HepG2 (cell line): ENCODE data around the gene PGC. TPM values are rescaled to one million over a fixed set of nuclear protein-coding genes. Genes with fewer than 3 reads are reported as not detected.
A peak's percentile ranks its signal among the peaks of the same experiment; 100 is the strongest.

Source experiments
- ATAC-seq: fragments of 200-7000 bp; cut with Tn5 transposase; 3 replicates; pipeline ENCODE4 v1.9.1; 2020; ENCODE audit warnings: mild to moderate bottlenecking, moderate library complexity
- BruUV-seq: library from RNA; stranded (reverse); fragments of 400-500 nt; replicated peaks from 2 replicates; lab custom pipeline; 2021; lab: Mats Ljungman, UMichigan
- CTCF ChIA-PET: fragments of 300-600 bp; formaldehyde crosslinking; extraction: SDS; loops from one replicate; lab custom pipeline; 2021; ENCODE audit warnings: low total read pairs, inconsistent platforms, low intra/inter-chr PET ratio; lab: Yijun Ruan, JAX
- POLR2A ChIA-PET: fragments of 350-600 bp; sonication (Branson Sonifier 250); formaldehyde crosslinking; loops from one replicate; lab custom pipeline; 2020; ENCODE audit warnings: antibody characterized with exemption, inconsistent platforms; lab: Yijun Ruan, JAX
- DNase-seq: peaks from one replicate; pipeline ENCODE4 v3.0.0-alpha.2; 2015; ENCODE audit warnings: low spot score
- FAIRE-seq: peaks from 3 replicates; lab custom pipeline; 2011; peaks lifted over from hg19 to GRCh38; lab: Jason Lieb, UNC
- H2AFZ ChIP-seq: one replicate; pipeline ENCODE4 v1.6.1; 2011; ENCODE audit warnings: low read length, inconsistent platforms
- H3K27ac ChIP-seq: fragments of 300-600 bp; 3 replicates; pipeline ENCODE4 v1.8.0; 2011; ENCODE audit warnings: mixed run types, mild to moderate bottlenecking, mixed read lengths, low read length, inconsistent platforms; ENCODE audit not compliant: insufficient read depth; ENCODE audit errors: extremely low read length
- H3K27me3 ChIP-seq, 2 experiments: fragments of 200-600 bp in 1 of 2; 2 replicates in 1 of 2; 3 replicates in 1 of 2; pipeline versions ENCODE4 v1.6.0 to v1.8.0; 2011; ENCODE audit warnings: low read length in 2 of 2, mild to moderate bottlenecking in 2 of 2, moderate library complexity in 2 of 2, inconsistent platforms in 1 of 2; ENCODE audit not compliant: insufficient read depth in 2 of 2, control insufficient read depth in 1 of 2
- H3K36me3 ChIP-seq, 2 experiments: fragments of 200-600 bp in 1 of 2; replicated peaks in 1 of 2; 2 replicates in 1 of 2; 3 replicates in 1 of 2; pipeline versions ENCODE4 v1.5.1 to v1.8.0; 2011; ENCODE audit warnings: low read length in 2 of 2, inconsistent platforms in 1 of 2; ENCODE audit not compliant: insufficient read depth in 2 of 2, control insufficient read depth in 1 of 2
- H3K4me1 ChIP-seq: 2 replicates; pipeline ENCODE4 v1.5.1; 2012; ENCODE audit warnings: low read length, inconsistent platforms; ENCODE audit not compliant: insufficient read depth
- H3K4me2 ChIP-seq: 2 replicates; pipeline ENCODE4 v1.6.0; 2011; ENCODE audit warnings: low read depth, low read length, inconsistent platforms
- H3K4me3 ChIP-seq, 3 experiments: fragments of 200-600 bp in 1 of 3; sonication (generic), shearing (Covaris generic) in 1 of 3; replicated peaks in 1 of 3; 2 replicates each; pipeline ENCODE4 v1.5.1; 2011 to 2016; ENCODE audit warnings: low read length in 3 of 3, inconsistent platforms in 2 of 3, low read depth in 2 of 3, mild to moderate bottlenecking in 2 of 3, control low read depth in 1 of 3, mixed read lengths in 1 of 3; ENCODE audit not compliant: insufficient read depth in 1 of 3
- H3K79me2 ChIP-seq: one replicate; pipeline ENCODE4 v1.6.1; 2011; ENCODE audit warnings: low read length, inconsistent platforms; ENCODE audit not compliant: insufficient read depth
- H3K9ac ChIP-seq: 2 replicates; pipeline ENCODE4 v1.6.0; 2011; ENCODE audit warnings: mild to moderate bottlenecking, low read depth, low read length, inconsistent platforms; ENCODE audit not compliant: insufficient read depth
- H3K9me3 ChIP-seq: 2 replicates; pipeline ENCODE4 v1.5.1; 2012; ENCODE audit warnings: mild to moderate bottlenecking, low read length
- H4K20me1 ChIP-seq: 2 replicates; pipeline ENCODE4 v1.6.0; 2011; ENCODE audit warnings: inconsistent platforms, mild to moderate bottlenecking, low read length, moderate library complexity; ENCODE audit not compliant: insufficient read depth
- BORCS8-MEF2B ChIP-seq: sonication (generic); formaldehyde crosslinking; IDR thresholded peaks from 2 replicates; pipeline ENCODE4 v1.8.0; 2022; ENCODE audit warnings: mild to moderate bottlenecking, missing genetic modification reagents
- FOSL1 ChIP-seq: sonication (generic); formaldehyde crosslinking; IDR thresholded peaks from 2 replicates; pipeline ENCODE4 v1.9.0; 2021; ENCODE audit warnings: missing genetic modification reagents, borderline replicate concordance
- PHF5A ChIP-seq: IDR thresholded peaks from one replicate; pipeline ENCODE4 v1.6.1; 2018; ENCODE audit warnings: low read depth, missing genetic modification reagents; ENCODE audit not compliant: unreplicated experiment
- STAT5B ChIP-seq: sonication (generic); formaldehyde crosslinking; IDR thresholded peaks from 2 replicates; pipeline ENCODE4 v1.4.0; 2020; ENCODE audit warnings: missing genetic modification reagents
- TEAD3 ChIP-seq: optimal IDR thresholded peaks from 2 replicates; pipeline ENCODE3; 2016; ENCODE audit warnings: borderline replicate concordance
- ZBTB4 ChIP-seq: sonication (generic); formaldehyde crosslinking; IDR thresholded peaks from 2 replicates; pipeline ENCODE4 v1.4.0; 2020; ENCODE audit warnings: missing genetic modification reagents, mild to moderate bottlenecking, borderline replicate concordance
- ZNF205 ChIP-seq: IDR thresholded peaks from 2 replicates; pipeline ENCODE4 v1.6.1; 2018; ENCODE audit warnings: missing biosample characterization, missing genetic modification reagents
- ZNF274 ChIP-seq: sonication (generic); formaldehyde crosslinking; IDR thresholded peaks from 2 replicates; pipeline ENCODE4 v1.5.1; 2020; ENCODE audit warnings: mild to moderate bottlenecking, missing genetic modification reagents
- ZNF281 ChIP-seq: sonication (generic); formaldehyde crosslinking; IDR thresholded peaks from 2 replicates; pipeline ENCODE4 v1.4.0; 2020; ENCODE audit warnings: missing genetic modification reagents, borderline replicate concordance
- ZNF350 ChIP-seq: sonication (generic); formaldehyde crosslinking; IDR thresholded peaks from 2 replicates; pipeline ENCODE4 v1.4.0; 2020; ENCODE audit warnings: mild to moderate bottlenecking, low read depth, missing genetic modification reagents, borderline replicate concordance
- ZNF513 ChIP-seq: sonication (generic); formaldehyde crosslinking; conservative IDR thresholded peaks from 2 replicates; pipeline ENCODE4 v1.5.0; 2020; ENCODE audit warnings: missing genetic modification reagents
- ZNF543 ChIP-seq: sonication (generic); formaldehyde crosslinking; IDR thresholded peaks from 2 replicates; pipeline ENCODE4 v1.4.0; 2020; ENCODE audit warnings: mild to moderate bottlenecking, missing genetic modification reagents
- ZNF558 ChIP-seq: sonication (generic); formaldehyde crosslinking; IDR thresholded peaks from 2 replicates; pipeline ENCODE4 v1.9.0; 2022; ENCODE audit warnings: mild to moderate bottlenecking, missing genetic modification reagents, borderline replicate concordance
- ZNF878 ChIP-seq: sonication (generic); formaldehyde crosslinking; IDR thresholded peaks from 2 replicates; pipeline ENCODE4 v1.8.1; 2023; ENCODE audit warnings: mild to moderate bottlenecking, missing genetic modification reagents, moderate library complexity
- ZSCAN5A ChIP-seq: sonication (generic); formaldehyde crosslinking; IDR thresholded peaks from 2 replicates; pipeline ENCODE4 v1.8.0; 2022; ENCODE audit warnings: mild to moderate bottlenecking, missing genetic modification reagents, borderline replicate concordance
- WGBS: methylation state at CpG from one replicate; pipeline ENCODE4 v1.1.6; 2017; ENCODE audit warnings: low lambda C conversion rate; 5-methylcytosine and 5-hydroxymethylcytosine counted together
- in situ Hi-C: cut with HindIII; loops from 2 replicates; pipeline ENCODE4 v1.10.0; 2017; ENCODE audit warnings: low pct_unique_long_range_greater_than_20kb; ENCODE audit not compliant: extremely low pct_ligation_motif_present
- intact Hi-C: fragments of 100-400 bp; cut with micrococcal nuclease; formaldehyde crosslinking; loops from one replicate; pipeline ENCODE4 v1.10.0; 2022; ENCODE audit not compliant: unreplicated experiment
- polyA plus RNA-seq, 8 experiments: library from polyadenylated mRNA; depleted of rRNA in 3 of 8; stranded (reverse) in 7 of 8; unstranded in 1 of 8; fragments of >200 nt; fragmentation: Illumina TruSeq in 4 of 8; extraction: Trizol in 4 of 8; gene quantifications; 2 replicates each; pipeline versions ENCODE4 v1.2.1 to v1.2.3, GENCODE V29; 2011 to 2016; ENCODE audit warnings: low read depth in 4 of 8, missing spikeins in 1 of 8, mixed read lengths in 1 of 8; ENCODE audit not compliant: insufficient read depth in 1 of 8
- total RNA-seq, 5 experiments: library from RNA; depleted of rRNA; stranded (reverse); fragments of >200 nt; fragmentation: Illumina TruSeq; extraction: Trizol; gene quantifications; 2 replicates each; pipeline ENCODE4 v1.2.3, GENCODE V29; 2016; ENCODE audit warnings: low read depth in 1 of 5

PGC gene
- total and polyA plus RNA-seq, 2 of the 13 experiments (the other 11 are each of a cell fraction or from before 2014, with no cell fraction given) = 426 to 502 TPM

- CTCF ChIA-PET = no interaction called here
- Histone ChIP-seq H3K9me3 (no peaks in the 10 kb centered on the region), H3K36me3 (peaks cover 9 to 23% of the 10 kb centered on the region in 2 experiments), H2AFZ (no peak overlapping the region), H3K79me2 (peaks cover 4% of the 10 kb centered on the region), H4K20me1 (no peaks in the 10 kb centered on the region), H3K4me1 (peaks cover 34% of the 10 kb centered on the region), H3K4me2 (peak overlapping the region; percentile 96), H3K4me3 (peak overlapping the region; percentile 82 to 93 (median 92)), H3K9ac (peak overlapping the region; percentile 73), H3K27me3 (no peaks in the 10 kb centered on the region; a peak in 2 of 5 replicates), H3K27ac (no peak overlapping the region)
- WGBS = 64% methylated on average over 6 of the region's 6 CpGs
- POLR2A ChIA-PET = interaction anchor here (1.7 to 1.8 kb wide), 2 partner anchors 11 to 45 kb away, joined by 6 to 8 read pairs; no protein-coding TSS in a partner anchor
- no peak for FAIRE-seq
- TSS peak; percentile 52 for BruUV-seq
- in situ Hi-C loops (loop anchor here (5.0 to 25.0 kb wide), 2 partner anchors 42 to 433 kb away; partner anchors contain the start of genes MRPS10 and TFEB), intact Hi-C loops (loop anchor here (5.0 kb wide), 1 partner anchor 177 kb away; no protein-coding TSS in a partner anchor)
- no peak for ATAC-seq
- no peak for DNase-seq
- TF ChIP-seq ZBTB4 (CRISPR knock-in tag) (0 out of 2 replicates have a peak, but pooled peaks have one; percentile 42), FOSL1 (CRISPR knock-in tag) (no peak), PHF5A (CRISPR knock-in tag) (no peak), ZNF878 (CRISPR knock-in tag) (no peak), ZSCAN5A (CRISPR knock-in tag) (0 out of 2 replicates have a peak, but pooled peaks have one; percentile 23), ZNF205 (CRISPR knock-in tag) (no peak), STAT5B (CRISPR knock-in tag) (no peak), ZNF274 (no peak), ZNF281 (CRISPR knock-in tag) (0 out of 2 replicates have a peak, but pooled peaks have one; percentile 21), ZNF350 (CRISPR knock-in tag) (peak; percentile 10; the same call in 1 of the 2 replicates), TEAD3 (CRISPR knock-in tag) (peak; percentile 4), BORCS8-MEF2B (CRISPR knock-in tag) (0 out of 2 replicates have a peak, but pooled peaks have one; percentile 52), ZNF513 (CRISPR knock-in tag) (no peak), ZNF558 (no peak), ZNF543 (CRISPR knock-in tag) (no peak)
These were observed 31.7 kb upstream of the PGC start for GRCh38 chr6:41778895-41779294.
